D721Med (cell line): ENCODE results near the gene CRTC1.

ENCODE experiments used
- DNase-seq: peaks from one replicate; pipeline ENCODE4 v3.0.0; 2011; ENCODE audit warnings: low spot score; ENCODE audit not compliant: insufficient read length
- FAIRE-seq: peaks from 2 replicates; lab custom pipeline; 2011; peaks lifted over from hg19 to GRCh38; lab: Jason Lieb, UNC
- TF ChIP-seq, protein P1 (sequence below): IDR thresholded peaks from 2 replicates; pipeline ENCODE4 v1.5.1; 2012; ENCODE audit warnings: mild to moderate bottlenecking, control low read depth; ENCODE audit not compliant: insufficient read depth; ENCODE audit errors: missing control alignments

The CRTC1 gene

DNA sequence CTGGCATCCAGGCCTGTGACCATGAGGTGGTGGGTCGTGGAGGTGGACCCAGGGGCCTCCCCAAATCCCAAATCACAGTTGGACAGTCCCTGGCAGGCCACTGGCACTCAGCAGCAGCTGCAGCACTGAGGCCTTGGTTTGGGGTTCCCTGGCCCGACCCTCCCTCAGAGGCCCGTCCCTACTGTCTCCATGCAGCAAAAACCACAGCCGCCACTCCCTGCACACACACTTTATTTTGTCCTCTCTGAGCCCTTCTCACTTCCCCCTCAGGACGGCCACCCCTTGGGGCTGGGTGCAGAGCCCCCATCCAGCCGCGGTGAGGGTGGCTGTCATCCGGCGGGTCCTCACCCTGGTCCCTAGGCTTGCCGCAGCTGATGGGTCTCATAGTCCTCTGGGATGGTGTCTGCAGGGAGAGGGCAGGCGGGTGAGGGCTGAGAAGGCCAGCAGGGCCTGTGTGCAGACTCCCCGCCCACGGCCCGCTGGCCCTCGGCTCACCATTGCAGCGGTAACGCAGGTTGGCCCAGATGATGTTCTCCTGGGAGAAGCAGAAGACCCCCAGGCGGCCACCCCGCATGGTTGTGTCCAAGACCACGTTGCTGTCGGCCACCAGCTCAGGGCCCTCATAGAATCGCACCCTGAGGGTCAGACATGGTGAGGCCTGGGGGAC lies 99.2 kb downstream of the CRTC1 start:
- TF ChIP-seq, protein P1, sequence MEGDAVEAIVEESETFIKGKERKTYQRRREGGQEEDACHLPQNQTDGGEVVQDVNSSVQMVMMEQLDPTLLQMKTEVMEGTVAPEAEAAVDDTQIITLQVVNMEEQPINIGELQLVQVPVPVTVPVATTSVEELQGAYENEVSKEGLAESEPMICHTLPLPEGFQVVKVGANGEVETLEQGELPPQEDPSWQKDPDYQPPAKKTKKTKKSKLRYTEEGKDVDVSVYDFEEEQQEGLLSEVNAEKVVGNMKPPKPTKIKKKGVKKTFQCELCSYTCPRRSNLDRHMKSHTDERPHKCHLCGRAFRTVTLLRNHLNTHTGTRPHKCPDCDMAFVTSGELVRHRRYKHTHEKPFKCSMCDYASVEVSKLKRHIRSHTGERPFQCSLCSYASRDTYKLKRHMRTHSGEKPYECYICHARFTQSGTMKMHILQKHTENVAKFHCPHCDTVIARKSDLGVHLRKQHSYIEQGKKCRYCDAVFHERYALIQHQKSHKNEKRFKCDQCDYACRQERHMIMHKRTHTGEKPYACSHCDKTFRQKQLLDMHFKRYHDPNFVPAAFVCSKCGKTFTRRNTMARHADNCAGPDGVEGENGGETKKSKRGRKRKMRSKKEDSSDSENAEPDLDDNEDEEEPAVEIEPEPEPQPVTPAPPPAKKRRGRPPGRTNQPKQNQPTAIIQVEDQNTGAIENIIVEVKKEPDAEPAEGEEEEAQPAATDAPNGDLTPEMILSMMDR: no peak
- DNase-seq: no peak
- no peak for FAIRE-seq

DNA sequence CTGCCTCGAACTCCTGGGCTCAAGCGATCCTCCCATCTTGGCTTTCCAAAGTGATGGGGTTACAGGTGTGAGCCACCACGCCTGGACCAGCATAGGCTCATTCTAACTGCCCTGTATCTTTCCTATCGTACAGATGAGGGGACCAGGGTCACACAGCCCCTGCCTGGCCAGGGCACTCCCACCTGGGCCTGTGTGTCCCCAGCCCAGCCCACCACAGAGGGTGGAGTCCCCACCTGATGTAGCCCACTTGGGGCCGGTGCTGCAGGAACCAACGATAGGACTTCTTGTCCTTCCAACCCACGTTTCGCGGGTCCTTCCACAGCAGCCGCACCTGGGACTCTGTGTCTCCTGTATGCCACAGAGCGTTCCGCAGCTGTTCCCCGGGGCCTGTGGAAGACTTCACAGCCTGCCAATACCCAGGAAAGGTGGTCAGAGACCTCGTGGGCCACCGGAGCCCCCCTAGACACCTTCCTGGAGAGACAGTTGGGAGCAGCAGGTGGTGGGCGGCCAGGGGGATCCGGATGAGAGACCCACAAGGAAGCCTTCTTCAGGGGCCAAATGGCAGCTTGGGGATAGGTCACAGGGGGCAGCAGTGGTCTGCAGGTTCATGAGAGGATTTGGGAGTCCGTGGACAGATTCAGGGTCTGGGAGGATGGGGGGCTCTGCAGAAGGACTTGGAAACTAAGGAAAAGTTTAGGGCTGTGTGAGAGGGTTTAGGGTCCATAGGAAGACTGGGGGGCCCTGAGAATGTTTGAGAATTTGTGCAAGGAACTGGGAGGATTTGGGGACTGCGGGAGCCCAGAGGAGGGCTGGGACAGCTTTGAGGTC lies 100.7 kb downstream of the CRTC1 start:
- FAIRE-seq (no peak), DNase-seq (no peak)
- TF ChIP-seq, protein P1: no peak

DNA sequence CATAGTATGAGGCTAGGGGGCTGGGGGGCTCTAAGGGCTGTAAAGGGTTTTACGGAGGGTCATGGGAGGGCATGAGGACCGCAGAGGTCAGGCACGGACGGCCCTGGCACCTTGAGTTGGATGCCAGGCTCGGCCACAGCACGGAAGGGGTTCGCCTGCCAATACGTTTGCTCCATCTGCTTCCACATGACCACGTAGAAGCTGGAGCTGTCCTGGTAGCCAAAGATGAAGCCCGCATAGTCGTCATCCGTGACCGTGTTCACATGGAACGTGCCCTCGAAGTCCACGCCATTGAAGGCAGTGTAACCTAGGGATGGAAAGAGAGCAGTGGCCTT lies 101.3 kb downstream of the CRTC1 start:
- DNase-seq (no peak), FAIRE-seq (no peak)
- TF ChIP-seq, protein P1: no peak

DNA sequence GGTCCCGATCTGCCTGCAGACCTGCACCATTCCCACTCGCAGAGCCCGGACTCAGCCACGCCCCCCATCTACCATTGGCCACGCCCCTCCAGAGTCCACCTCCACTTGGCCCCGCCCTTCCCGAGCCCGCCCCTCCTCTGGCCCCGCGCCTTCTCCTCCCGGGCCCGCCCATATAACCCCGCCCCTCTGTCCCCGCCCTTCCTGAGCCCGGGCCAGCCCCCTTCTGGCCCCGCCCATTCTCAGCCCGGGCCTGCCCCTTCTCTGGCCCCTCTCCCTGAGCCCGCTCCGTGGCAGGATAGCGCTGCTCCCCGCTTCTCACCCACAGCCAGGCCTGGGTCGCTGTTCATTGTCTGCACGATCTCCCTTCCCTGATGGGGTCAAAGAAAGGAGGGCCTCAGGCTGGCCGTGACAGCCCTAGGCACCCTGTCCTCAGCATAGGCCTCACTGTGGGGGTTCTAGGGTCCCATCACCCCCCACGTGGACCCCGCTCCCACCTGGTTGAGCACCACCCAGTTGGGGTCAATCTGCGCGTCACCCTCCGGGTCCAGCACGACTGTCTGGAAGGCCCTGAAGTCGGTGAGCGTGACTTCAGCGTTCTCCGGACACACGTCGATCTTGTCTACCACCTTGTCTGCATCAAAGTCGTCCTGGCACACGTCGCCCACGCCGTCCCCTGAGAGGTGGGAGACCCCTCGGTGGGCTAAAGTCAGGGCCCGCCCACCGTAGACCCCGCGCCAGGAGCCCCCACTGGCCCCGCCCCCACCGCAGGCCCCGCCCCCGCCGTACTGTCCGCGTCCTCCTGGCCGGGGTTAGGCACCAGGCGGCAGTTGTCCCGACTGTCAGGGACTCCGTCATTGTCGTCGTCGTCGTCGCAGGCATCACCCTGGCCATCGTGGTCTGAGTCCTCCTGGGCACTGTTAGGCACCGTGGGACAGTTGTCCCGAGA lies 102.0 kb downstream of the CRTC1 start:
- DNase-seq (peak; percentile 91), FAIRE-seq (no peak)
- TF ChIP-seq, protein P1: no peak

DNA sequence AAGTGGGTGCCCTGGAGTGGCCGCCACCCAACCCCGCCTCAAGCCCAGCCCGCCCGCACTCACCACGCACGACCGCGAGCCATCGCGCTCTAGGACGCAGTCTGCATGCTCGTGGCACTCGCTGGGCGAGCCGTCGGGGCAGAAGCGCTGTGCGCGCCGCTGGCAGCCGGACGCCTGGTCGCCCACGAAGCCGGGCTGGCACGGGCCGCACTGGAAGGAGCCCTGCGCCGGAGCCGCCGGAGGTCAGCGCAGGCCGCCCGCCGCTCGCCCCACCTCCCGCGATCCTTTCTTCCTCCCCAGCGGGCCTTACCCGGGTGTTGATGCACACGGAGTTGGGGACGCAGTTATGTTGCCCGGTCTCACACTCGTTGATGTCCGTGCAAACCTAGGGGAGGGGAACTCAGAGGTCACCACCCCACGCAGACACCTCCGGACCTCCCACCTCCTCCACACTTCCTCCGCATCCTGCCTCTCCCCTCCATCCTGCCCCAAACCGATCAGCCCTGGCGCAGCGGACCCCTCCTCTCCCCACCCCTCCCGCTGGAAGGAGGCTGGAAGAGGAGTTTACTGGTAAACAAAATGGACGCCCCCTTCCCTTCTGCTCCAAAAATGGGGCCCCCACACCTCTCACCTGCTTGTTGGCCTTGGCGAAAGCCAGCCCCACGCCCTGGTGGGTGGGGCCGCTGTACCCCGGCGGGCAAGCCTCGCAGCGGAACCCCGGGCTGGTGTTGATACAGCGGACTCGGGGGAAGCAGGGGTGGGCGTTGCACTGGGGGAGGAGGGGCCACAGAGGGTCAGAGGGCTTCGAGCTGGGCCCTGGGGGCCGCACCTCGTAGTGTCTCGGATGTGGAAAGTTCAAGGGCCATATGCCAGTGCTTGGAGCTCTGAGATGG lies 105.3 kb downstream of the CRTC1 start:
- TF ChIP-seq, protein P1: no peak
- FAIRE-seq: no peak
- DNase-seq: no peak

DNA sequence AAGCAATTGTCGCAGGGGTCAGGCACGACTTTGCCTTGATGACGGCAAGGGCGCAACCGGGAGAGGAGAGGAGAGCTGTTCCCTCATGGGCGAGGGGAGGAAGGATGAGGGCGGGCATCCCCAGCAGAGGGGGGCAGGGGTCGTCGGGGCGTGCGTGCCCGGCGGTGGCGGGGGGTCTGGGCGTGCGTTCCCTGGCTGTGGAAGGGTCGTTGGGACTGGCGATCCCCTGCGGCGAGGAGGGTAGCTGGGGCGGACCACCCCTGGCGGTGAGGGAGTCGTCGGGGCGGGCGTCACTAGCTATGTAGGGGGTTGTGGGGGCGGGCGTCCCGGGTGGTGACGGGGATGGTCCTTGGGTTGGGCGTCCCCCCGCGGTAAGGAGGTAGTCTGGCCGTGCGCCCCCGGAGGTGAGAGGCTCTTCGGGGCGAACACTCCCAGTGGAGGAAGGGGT lies 106.0 kb downstream of the CRTC1 start:
- DNase-seq: no peak
- FAIRE-seq: no peak
- TF ChIP-seq, protein P1: no peak
